CD14-positive monocyte (primary cell): ENCODE results near the gene CCNK. TPM values are rescaled to one million over a fixed set of nuclear protein-coding genes. Genes with fewer than 3 reads are reported as not detected.
A peak's percentile ranks its signal among the peaks of the same experiment; 100 is the strongest.

Experiments
- DNase-seq, 3 donors: peaks; one replicate each; pipeline ENCODE4 v3.0.0-alpha.2; 2011 to 2022
- H2AFZ ChIP-seq: 2 replicates; pipeline ENCODE4 v1.6.0; 2012; ENCODE audit warnings: mild to moderate bottlenecking, low read depth, low read length, inconsistent platforms; ENCODE audit not compliant: insufficient read depth, poor library complexity, severe bottlenecking
- H3K27ac ChIP-seq, 2 donors: 1 replicate in 1 of 2; 2 replicates in 1 of 2; pipeline ENCODE4 v1.5.1; 2012 to 2013; ENCODE audit warnings: low read length in 2 of 2, control low read depth in 1 of 2, inconsistent platforms in 1 of 2, low read depth in 1 of 2, mild to moderate bottlenecking in 1 of 2
- H3K27me3 ChIP-seq, 2 donors: one replicate each; pipeline versions ENCODE4 v1.6.0 to v1.6.1; 2011 to 2013; ENCODE audit warnings: low read length in 2 of 2; ENCODE audit not compliant: control insufficient read depth in 2 of 2, insufficient read depth in 2 of 2
- H3K36me3 ChIP-seq, 2 donors: replicated peaks in 1 of 2; 1 replicate in 1 of 2; 2 replicates in 1 of 2; pipeline versions ENCODE4 v1.5.1 to v1.6.1; 2012 to 2013; ENCODE audit warnings: low read length in 2 of 2, control low read depth in 1 of 2, inconsistent platforms in 1 of 2, mild to moderate bottlenecking in 1 of 2; ENCODE audit not compliant: insufficient read depth in 2 of 2, control insufficient read depth in 1 of 2
- H3K4me1 ChIP-seq, 2 donors: 1 replicate in 1 of 2; 2 replicates in 1 of 2; pipeline versions ENCODE4 v1.5.1 to v1.6.1; 2012 to 2013; ENCODE audit warnings: low read length in 2 of 2, control low read depth in 1 of 2, inconsistent platforms in 1 of 2, mild to moderate bottlenecking in 1 of 2, moderate library complexity in 1 of 2; ENCODE audit not compliant: insufficient read depth in 2 of 2, control insufficient read depth in 1 of 2
- H3K4me2 ChIP-seq: replicated peaks from 2 replicates; pipeline ENCODE3; 2012; ENCODE audit warnings: low read length, moderate library complexity, mild to moderate bottlenecking; ENCODE audit not compliant: poor library complexity, severe bottlenecking; ENCODE audit errors: extremely low read depth
- H3K4me3 ChIP-seq, 3 experiments: fragments of 200-600 bp in 1 of 3; sonication (generic) in 1 of 3; replicated peaks in 1 of 3; 1 replicate in 2 of 3; 2 replicates in 1 of 3; pipeline ENCODE4 v1.5.1; 2011 to 2013; ENCODE audit warnings: low read length in 3 of 3, mild to moderate bottlenecking in 3 of 3, control low read depth in 2 of 3, low read depth in 2 of 3, inconsistent platforms in 1 of 3, moderate library complexity in 1 of 3
- H3K79me2 ChIP-seq: 2 replicates; pipeline ENCODE4 v1.6.0; 2012; ENCODE audit warnings: mild to moderate bottlenecking, control low read depth, inconsistent platforms, low read length, moderate library complexity; ENCODE audit not compliant: insufficient read depth
- H3K9ac ChIP-seq: 2 replicates; pipeline ENCODE4 v1.6.0; 2017; ENCODE audit warnings: low read length, mild to moderate bottlenecking; ENCODE audit not compliant: insufficient read depth, poor library complexity, severe bottlenecking
- H3K9me3 ChIP-seq, 2 donors: replicated peaks in 1 of 2; 1 replicate in 1 of 2; 2 replicates in 1 of 2; pipeline versions ENCODE4 v1.5.1 to v1.6.1; 2012 to 2013; ENCODE audit warnings: low read length in 2 of 2, control low read depth in 1 of 2; ENCODE audit not compliant: control insufficient read depth in 1 of 2, insufficient read depth in 1 of 2
- H4K20me1 ChIP-seq: 2 replicates; pipeline ENCODE4 v1.6.0; 2012; ENCODE audit warnings: mild to moderate bottlenecking, low read length, control low read depth, moderate library complexity; ENCODE audit not compliant: insufficient read depth
- H3K27ac Mint-ChIP-seq, 7 donors: one replicate each; pipeline ENCODE4 v1.8.0; 2020; ENCODE audit warnings: mild to moderate bottlenecking in 7 of 7, mixed read lengths in 7 of 7, moderate library complexity in 6 of 7, inconsistent platforms in 2 of 7
- H3K27me3 Mint-ChIP-seq, 3 donors: one replicate each; pipeline ENCODE4 v1.8.0; 2021 to 2022; ENCODE audit warnings: low read depth in 3 of 3, mild to moderate bottlenecking in 3 of 3, mixed read lengths in 3 of 3, moderate library complexity in 3 of 3, inconsistent platforms in 1 of 3
- H3K36me3 Mint-ChIP-seq, 2 donors: one replicate each; pipeline ENCODE4 v1.8.0; 2020; ENCODE audit warnings: mixed read lengths in 2 of 2, inconsistent platforms in 1 of 2, mild to moderate bottlenecking in 1 of 2
- H3K4me1 Mint-ChIP-seq: one replicate; pipeline ENCODE4 v1.8.0; 2020; ENCODE audit warnings: mild to moderate bottlenecking, mixed read lengths
- H3K4me3 Mint-ChIP-seq, 2 donors: one replicate each; pipeline ENCODE4 v1.8.0; 2020; ENCODE audit warnings: mild to moderate bottlenecking in 2 of 2, mixed read lengths in 2 of 2, moderate library complexity in 1 of 2
- H3K9me3 Mint-ChIP-seq, 7 donors: one replicate each; pipeline ENCODE4 v1.8.0; 2020 to 2022; ENCODE audit warnings: mixed read lengths in 7 of 7, mild to moderate bottlenecking in 6 of 7, moderate library complexity in 6 of 7, inconsistent platforms in 2 of 7
- WGBS: methylation state at CpG from one replicate; pipeline ENCODE4 v1.1.5; 2013; ENCODE audit warnings: missing lambda C conversion rate; ENCODE audit not compliant: insufficient coverage; 5-methylcytosine and 5-hydroxymethylcytosine counted together
- intact Hi-C, 2 donors: fragments of 100-400 bp; cut with micrococcal nuclease; formaldehyde crosslinking; loops; one replicate each; pipeline versions ENCODE4 v1.15.0 to v1.15.1; 2023
- polyA plus RNA-seq, 3 donors: library from polyadenylated mRNA; depleted of rRNA in 1 of 3; unstranded in 2 of 3; stranded (reverse) in 1 of 3; fragments of 300-500 nt in 2 of 3; fragments of >200 nt in 1 of 3; fragmentation: Illumina TruSeq in 2 of 3; gene quantifications; 1 replicate in 2 of 3; 2 replicates in 1 of 3; pipeline ENCODE4 v1.2.3, GENCODE V29; 2012 to 2021
- TF ChIP-seq, protein P1 (sequence below): fragments of 200-600 bp; IDR thresholded peaks from one replicate; pipeline ENCODE4 v1.8.0; 2022; ENCODE audit warnings: antibody characterized with exemption, mild to moderate bottlenecking

The CCNK gene
- polyA plus RNA-seq, 3 donors = 7.7 to 21.5 (median 14.7) TPM

DNA sequence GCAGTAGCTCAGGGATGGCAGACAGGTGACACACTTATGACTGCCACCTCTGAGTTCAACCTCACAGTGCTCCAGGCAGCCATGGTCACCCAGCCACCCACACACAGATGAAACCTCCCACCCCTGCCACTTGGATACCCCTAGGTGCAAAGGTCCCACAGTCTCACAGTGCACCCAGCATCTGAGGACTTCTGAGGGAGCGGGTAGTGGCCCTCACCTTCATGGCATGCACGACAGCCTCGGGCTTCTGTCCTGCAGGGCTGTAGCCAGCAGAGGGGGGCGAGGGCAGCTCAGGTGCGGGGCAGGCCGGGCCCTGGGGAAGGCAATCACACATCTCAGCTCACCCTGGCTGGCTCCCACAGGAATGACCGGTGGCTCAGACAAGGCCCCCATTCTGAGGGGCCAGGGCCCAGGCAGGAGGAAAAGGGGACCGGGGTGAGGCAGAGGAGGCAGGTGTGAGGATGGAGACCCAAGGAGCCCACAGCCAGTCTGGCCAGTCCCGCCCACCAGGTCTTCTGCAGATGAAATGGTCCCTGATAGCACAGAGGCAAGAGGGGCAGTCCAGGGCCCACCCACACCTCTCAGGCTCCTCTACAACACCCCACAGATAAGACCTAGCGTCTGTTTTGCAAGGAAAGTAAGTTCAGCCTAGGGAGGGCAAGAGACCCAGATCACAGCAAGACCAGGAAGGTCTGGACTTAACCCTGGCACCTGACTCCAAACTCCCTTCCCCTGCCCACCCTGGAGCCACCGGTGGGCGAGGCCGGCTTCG is 35.8 kb downstream of the CCNK start:
- H3K27ac ChIP-seq = no peak overlapping the region
- no peaks in the 10 kb centered on the region for H4K20me1 ChIP-seq
- H3K4me1 ChIP-seq = no peaks in the 10 kb centered on the region
- H3K4me3 Mint-ChIP-seq = no peak overlapping the region
- no peak overlapping the region for H2AFZ ChIP-seq
- H3K36me3 Mint-ChIP-seq = peaks cover 2 to 11% of the 10 kb centered on the region in 2 donors
- H3K9ac ChIP-seq = no peak overlapping the region
- H3K79me2 ChIP-seq = no peaks in the 10 kb centered on the region
- no peak overlapping the region for H3K4me2 ChIP-seq
- no peaks in the 10 kb centered on the region for H3K9me3 ChIP-seq
- H3K36me3 ChIP-seq = peaks cover 7 to 9% of the 10 kb centered on the region in 2 donors
- WGBS = 93% methylated on average over 13 of the region's 14 CpGs
- TF ChIP-seq, protein P1, sequence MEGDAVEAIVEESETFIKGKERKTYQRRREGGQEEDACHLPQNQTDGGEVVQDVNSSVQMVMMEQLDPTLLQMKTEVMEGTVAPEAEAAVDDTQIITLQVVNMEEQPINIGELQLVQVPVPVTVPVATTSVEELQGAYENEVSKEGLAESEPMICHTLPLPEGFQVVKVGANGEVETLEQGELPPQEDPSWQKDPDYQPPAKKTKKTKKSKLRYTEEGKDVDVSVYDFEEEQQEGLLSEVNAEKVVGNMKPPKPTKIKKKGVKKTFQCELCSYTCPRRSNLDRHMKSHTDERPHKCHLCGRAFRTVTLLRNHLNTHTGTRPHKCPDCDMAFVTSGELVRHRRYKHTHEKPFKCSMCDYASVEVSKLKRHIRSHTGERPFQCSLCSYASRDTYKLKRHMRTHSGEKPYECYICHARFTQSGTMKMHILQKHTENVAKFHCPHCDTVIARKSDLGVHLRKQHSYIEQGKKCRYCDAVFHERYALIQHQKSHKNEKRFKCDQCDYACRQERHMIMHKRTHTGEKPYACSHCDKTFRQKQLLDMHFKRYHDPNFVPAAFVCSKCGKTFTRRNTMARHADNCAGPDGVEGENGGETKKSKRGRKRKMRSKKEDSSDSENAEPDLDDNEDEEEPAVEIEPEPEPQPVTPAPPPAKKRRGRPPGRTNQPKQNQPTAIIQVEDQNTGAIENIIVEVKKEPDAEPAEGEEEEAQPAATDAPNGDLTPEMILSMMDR = no peak
- peaks cover 2% of the 10 kb centered on the region for H3K4me1 Mint-ChIP-seq
- H3K27me3 ChIP-seq = no peaks in the 10 kb centered on the region
- H3K9me3 Mint-ChIP-seq = no peaks in the 10 kb centered on the region
- H3K27me3 Mint-ChIP-seq = peaks cover 0 to 9% (median 5%) of the 10 kb centered on the region in 3 donors
- H3K27ac Mint-ChIP-seq = peak overlapping the region in 1 of 7 donors; percentile 36
- H3K4me3 ChIP-seq = no peak overlapping the region
- intact Hi-C loops = loop anchor here in 1 of 2 donors (5.0 kb wide), 1 partner anchor 110 kb away; no protein-coding TSS in a partner anchor
- no peak for DNase-seq

DNA sequence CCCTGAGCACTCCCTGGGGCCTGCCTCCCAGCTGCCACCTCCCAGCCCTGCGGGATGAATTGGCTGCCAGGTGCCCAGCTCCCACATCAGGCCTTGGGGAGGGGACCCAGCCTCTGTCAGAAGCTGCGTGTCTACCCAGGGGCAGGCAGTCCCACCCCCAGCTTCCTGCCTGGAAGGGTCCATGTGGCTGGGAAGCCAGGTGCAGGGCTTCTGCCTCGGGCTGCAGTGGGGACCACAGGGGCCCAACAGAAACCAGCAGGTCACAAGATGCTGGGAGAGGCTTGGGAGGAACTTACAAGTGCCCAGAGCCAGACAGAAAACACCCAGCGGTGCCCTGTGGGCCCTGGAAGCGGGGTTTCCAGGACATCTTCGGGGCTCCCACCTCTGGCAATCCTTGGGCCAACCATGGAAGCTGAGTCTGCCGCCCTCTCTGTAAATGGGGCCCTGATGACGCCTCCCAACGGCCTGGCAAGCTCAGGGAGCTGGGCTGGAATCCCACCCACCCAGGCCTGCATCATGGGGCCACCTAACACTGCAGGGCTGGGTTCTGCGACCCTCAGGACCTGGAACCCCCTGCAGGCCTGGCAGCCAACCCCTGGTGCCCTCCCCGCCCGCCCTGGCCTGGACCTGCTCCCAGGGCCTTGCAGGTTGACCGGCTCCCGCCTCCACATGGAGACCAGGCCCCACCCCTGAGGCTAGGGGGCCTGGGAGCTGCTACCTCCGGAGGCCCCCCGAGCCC is 36.6 kb downstream of the CCNK start:
- TF ChIP-seq, protein P1 = no peak
- Histone ChIP-seq H3K36me3 (peaks cover 2% of the 10 kb centered on the region in 2 donors), H3K4me1 (no peaks in the 10 kb centered on the region), H4K20me1 (no peaks in the 10 kb centered on the region), H3K4me3 (no peak overlapping the region), H2AFZ (no peak overlapping the region), H3K4me2 (no peak overlapping the region), H3K27me3 (no peaks in the 10 kb centered on the region), H3K9ac (no peak overlapping the region), H3K27ac (no peak overlapping the region), H3K9me3 (no peaks in the 10 kb centered on the region), H3K79me2 (no peaks in the 10 kb centered on the region)
- peaks cover 0 to 5% of the 10 kb centered on the region in 2 donors for H3K36me3 Mint-ChIP-seq
- no peaks in the 10 kb centered on the region for H3K9me3 Mint-ChIP-seq
- DNase-seq = no peak
- H3K4me1 Mint-ChIP-seq = peaks cover 2% of the 10 kb centered on the region
- H3K4me3 Mint-ChIP-seq = no peak overlapping the region
- 65% methylated on average over 15 of the region's 16 CpGs for WGBS
- H3K27ac Mint-ChIP-seq = no peak overlapping the region
- peaks cover 0 to 9% (median 5%) of the 10 kb centered on the region in 3 donors for H3K27me3 Mint-ChIP-seq
- intact Hi-C loops = loop anchor here (2.0 to 5.0 kb wide), 3 partner anchors 109 to 365 kb away; no protein-coding TSS in a partner anchor
